ENCODE measurements around the gene HMBS. TPM values are rescaled to one million over a fixed set of nuclear protein-coding genes. Genes with fewer than 3 reads are reported as not detected.
"Not testable (repeated sequence)": the region's sequence is repeated elsewhere in the genome, so short reads cannot be mapped to it uniquely, and the experiment has no call there.

Gene HMBS
- total RNA-seq, 1 donor from 2014 or later, result 10.0 TPM

DNA sequence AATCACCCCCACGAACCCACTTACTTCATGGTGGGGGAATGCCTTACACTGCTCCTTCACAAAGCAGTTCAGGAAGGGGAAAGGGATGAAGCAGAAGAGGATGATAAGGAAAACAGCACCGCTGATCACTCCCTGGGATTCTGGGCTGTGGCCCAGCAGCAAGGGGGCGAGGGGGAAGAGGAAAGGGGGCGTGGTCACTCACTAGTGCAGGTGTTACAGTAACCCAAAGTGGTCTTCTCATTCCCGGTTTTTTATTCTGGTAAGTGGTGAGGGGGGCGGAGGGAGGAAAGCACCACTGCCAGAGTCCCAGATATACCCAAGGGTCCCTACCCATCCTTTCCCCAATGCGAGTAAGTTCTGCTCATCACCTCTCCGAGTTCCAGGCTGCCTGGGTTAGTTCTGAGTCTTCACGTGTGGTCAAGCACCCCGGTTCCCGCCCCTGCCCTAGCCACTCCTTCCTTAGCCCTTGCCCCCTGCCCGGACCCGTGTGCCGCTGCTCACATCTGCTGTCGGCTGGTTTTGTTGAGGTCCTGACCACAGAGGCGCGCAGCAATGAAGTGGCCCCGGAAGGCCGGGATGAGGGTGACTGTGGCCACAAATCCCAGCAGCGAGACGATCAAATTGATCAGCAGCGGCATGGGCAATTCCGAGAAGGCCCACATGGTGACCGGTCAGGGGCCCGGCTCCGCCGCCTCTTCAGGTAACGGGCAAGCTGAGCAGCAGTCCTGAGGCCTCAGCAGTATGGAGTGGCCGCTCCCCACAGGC lies 16.5 kb downstream of the HMBS start:
- FAIRE-seq (no peak), DNase-seq (ENCODE audit: low read depth) (no peak)

DNA sequence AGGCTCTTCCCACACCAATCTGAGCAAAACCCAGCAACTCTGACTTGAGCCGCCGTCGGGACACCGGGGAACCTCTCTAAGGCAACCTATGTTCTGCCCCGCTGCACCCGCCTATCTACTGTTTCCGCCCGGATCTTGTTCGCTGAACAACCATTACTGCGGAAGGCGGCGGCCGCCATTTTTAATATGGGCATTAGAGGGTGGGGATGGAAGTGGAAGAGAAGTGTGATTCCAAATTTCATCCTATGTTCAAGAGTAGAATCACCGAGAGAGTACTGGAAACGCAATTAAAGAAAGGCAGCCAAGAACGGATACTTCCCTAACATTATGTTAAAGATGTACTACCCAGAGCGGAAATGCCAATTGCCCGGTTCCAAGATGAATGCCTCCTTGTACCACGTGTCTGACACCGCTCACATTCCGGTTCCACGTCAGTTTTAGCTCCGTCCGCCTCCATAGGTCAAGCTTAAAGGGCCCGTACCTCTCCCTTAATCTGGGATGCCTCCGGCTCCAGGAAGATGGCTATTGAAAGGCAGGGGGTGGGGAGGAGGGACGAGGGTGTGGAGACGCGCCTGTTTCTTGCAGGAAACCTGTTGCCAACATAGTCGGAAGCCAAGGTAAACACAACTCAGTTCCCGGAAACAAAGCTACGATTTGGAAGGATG lies 17.2 kb downstream of the HMBS start, which contains the start of gene DPAGT1:
Gene DPAGT1, minus strand, starts transcription at position 95 of the 665 bp plus-strand sequence. CDS start 198 bp downstream, outside the sequence.
- FAIRE-seq (peak; percentile 73), DNase-seq (ENCODE audit: low read depth) (peak; percentile 96)
- H3K27me3 ChIP-seq (ENCODE audit: control insufficient read depth, insufficient read depth, low read length), result no peaks in the 10 kb centered on the region
- peaks cover 10% of the 10 kb centered on the region for H3K36me3 ChIP-seq (ENCODE audit: control insufficient read depth, insufficient read depth, low read length)
- TF ChIP-seq, protein P1, sequence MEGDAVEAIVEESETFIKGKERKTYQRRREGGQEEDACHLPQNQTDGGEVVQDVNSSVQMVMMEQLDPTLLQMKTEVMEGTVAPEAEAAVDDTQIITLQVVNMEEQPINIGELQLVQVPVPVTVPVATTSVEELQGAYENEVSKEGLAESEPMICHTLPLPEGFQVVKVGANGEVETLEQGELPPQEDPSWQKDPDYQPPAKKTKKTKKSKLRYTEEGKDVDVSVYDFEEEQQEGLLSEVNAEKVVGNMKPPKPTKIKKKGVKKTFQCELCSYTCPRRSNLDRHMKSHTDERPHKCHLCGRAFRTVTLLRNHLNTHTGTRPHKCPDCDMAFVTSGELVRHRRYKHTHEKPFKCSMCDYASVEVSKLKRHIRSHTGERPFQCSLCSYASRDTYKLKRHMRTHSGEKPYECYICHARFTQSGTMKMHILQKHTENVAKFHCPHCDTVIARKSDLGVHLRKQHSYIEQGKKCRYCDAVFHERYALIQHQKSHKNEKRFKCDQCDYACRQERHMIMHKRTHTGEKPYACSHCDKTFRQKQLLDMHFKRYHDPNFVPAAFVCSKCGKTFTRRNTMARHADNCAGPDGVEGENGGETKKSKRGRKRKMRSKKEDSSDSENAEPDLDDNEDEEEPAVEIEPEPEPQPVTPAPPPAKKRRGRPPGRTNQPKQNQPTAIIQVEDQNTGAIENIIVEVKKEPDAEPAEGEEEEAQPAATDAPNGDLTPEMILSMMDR (IDR thresholded peaks at IDR 0.05; ENCODE audit: insufficient read depth, low read length, severe bottlenecking), result no peak
- peak within 1 kb of the TSS; percentile 71 for H3K4me3 ChIP-seq (ENCODE audit: low read depth, low read length)

More for the DNA sequence above, 16.5 kb downstream of the HMBS start:
- Histone ChIP-seq H3K4me3 (ENCODE audit: low read depth, low read length) (peak overlapping the region; percentile 71), H3K36me3 (ENCODE audit: control insufficient read depth, insufficient read depth, low read length) (peaks cover 13% of the 10 kb centered on the region), H3K27me3 (ENCODE audit: control insufficient read depth, insufficient read depth, low read length) (no peaks in the 10 kb centered on the region)
- TF ChIP-seq, protein P1 (IDR thresholded peaks at IDR 0.05; ENCODE audit: insufficient read depth, low read length, severe bottlenecking), result peak; percentile 15

DNA sequence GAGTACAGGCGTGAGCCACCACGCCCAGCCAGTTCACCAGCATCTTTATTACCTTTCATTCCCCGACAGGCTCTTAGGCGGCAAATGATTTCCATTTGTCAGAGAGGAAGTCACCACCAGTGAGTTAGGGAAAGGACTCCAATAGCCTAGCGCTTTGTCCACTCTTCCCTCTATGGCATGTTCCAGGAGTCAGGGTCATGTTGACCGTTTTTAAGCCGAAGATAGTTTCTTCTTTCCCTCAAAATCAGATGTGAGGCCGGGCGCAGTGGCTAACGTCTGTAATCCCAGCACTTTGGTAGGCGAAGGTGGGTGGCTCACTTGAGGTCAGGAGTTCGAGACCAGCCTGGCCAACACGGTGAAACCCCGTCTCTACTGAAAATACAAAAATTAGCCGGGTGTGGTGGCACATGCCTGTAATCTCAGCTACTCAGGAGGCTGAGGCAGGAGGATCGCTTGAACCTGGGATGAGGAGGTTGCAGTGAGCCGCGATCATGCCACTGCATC lies 18.5 kb downstream of the HMBS start:
- H3K4me3 ChIP-seq (ENCODE audit: low read depth, low read length); DNase-seq (ENCODE audit: low read depth); H3K36me3 ChIP-seq (ENCODE audit: control insufficient read depth, insufficient read depth, low read length); FAIRE-seq; H3K27me3 ChIP-seq (ENCODE audit: control insufficient read depth, insufficient read depth, low read length): not testable (repeated sequence)

DNA sequence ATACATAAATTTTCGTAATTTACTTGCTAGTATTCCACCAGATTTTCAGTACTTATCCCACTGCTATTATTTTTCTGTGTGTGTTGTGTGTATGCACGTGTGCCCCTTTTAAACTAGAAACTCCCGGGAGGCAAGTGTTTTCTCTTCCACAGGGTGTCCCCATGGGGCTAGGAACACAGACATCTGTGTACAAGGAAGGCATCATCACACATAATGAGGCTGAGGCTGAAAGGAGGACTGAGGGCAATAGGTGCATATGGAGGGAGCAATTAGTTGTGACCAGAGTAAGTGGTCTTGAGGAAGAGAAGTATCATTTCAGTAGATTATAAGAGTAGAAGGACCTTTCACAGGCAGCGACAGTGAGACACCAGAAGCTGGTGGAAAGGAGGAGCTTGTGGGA lies 19.1 kb downstream of the HMBS start:
- Histone ChIP-seq H3K27me3 (ENCODE audit: control insufficient read depth, insufficient read depth, low read length) (no peaks in the 10 kb centered on the region), H3K36me3 (ENCODE audit: control insufficient read depth, insufficient read depth, low read length) (no peaks in the 10 kb centered on the region), H3K4me3 (ENCODE audit: low read depth, low read length) (no peak overlapping the region)
- DNase-seq (ENCODE audit: low read depth) (no peak), FAIRE-seq (no peak)
- TF ChIP-seq, protein P1 (IDR thresholded peaks at IDR 0.05; ENCODE audit: insufficient read depth, low read length, severe bottlenecking), result no peak

DNA sequence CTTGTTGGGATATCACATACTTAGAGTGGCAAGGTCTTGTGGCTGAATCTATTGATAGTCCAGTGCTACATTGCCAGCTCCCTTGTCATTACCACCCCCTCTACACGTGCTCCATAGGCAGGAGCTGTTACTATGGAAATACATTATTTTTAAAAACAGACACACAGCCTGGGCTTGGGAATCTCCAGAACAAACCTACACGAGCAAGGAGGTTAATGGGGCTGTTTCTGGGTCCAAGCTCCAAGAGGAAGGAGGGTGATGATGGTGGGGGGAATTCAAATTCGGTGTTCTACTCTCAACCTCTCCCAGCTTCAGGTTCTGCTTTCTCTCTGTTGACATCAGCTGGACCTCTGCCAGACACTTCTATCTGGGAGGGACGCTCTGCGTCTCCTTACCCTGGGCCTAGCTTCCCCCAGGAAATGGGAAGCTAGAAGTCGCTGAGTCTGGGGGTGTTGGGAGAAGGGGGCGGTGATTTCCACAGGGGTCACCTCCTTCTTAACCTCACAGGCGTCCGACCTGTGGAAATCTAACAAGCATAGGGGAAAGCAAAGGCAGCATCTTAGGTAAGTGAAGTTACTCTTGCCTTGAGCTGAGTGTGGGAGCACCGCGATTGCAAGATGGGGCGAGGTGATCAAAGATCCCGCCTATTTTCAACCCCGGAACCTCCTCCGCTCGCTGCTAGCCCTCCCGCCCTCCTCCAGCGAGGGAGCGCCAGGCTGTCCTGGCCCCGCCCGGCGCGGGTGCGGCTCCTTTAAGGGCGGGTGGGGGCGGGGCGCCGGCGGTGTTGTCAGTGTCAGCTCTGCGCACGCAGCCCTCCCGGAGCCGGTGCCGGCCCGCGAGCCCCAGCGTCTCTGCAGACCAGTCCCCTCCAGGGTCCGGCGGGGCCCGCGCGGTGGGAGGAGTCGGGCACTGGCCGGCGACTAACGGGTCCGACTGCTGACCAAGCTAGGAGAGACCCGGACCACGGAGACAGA lies 22.2 kb downstream of the HMBS start, which contains the start of gene C2CD2L:
Gene C2CD2L, plus strand, starts transcription at position 781 of the 974 bp plus-strand sequence. CDS start 398 bp downstream, outside the sequence.
- DNase-seq (ENCODE audit: low read depth) (peak; percentile 86), FAIRE-seq (no peak)
- TF ChIP-seq, protein P1 (IDR thresholded peaks at IDR 0.05; ENCODE audit: insufficient read depth, low read length, severe bottlenecking), result no peak
- Histone ChIP-seq H3K4me3 (ENCODE audit: low read depth, low read length) (peak within 1 kb of the TSS; percentile 81), H3K27me3 (ENCODE audit: control insufficient read depth, insufficient read depth, low read length) (no peaks in the 10 kb centered on the region), H3K36me3 (ENCODE audit: control insufficient read depth, insufficient read depth, low read length) (peaks cover 7% of the 10 kb centered on the region)
